Loucy (cell line): ENCODE results near the gene GPR82.

Experiments used
- H2AFZ ChIP-seq: fragments of 200-600 bp; sonication (generic); 2 replicates; pipeline ENCODE4 v1.6.0; 2016; ENCODE audit warnings: antibody characterized with exemption, mild to moderate bottlenecking, low read length, moderate library complexity
- H3F3A ChIP-seq: fragments of 200-600 bp; 2 replicates; pipeline ENCODE4 v1.6.0; 2016; ENCODE audit warnings: antibody characterized with exemption, low read depth, mild to moderate bottlenecking
- H3K27me3 ChIP-seq: fragments of 200-600 bp; sonication (generic); 2 replicates; pipeline ENCODE4 v1.6.1; 2014; ENCODE audit warnings: low read length, mild to moderate bottlenecking; ENCODE audit not compliant: insufficient read depth, poor library complexity, severe bottlenecking
- H3K36me3 ChIP-seq: fragments of 200-600 bp; sonication (generic); 2 replicates; pipeline ENCODE4 v1.6.1; 2016; ENCODE audit warnings: low read length; ENCODE audit not compliant: insufficient read depth
- H3K4me1 ChIP-seq: fragments of 200-600 bp; sonication (generic); 2 replicates; pipeline ENCODE4 v1.5.1; 2014; ENCODE audit warnings: low read length, mild to moderate bottlenecking; ENCODE audit not compliant: insufficient read depth, poor library complexity, severe bottlenecking
- H3K4me2 ChIP-seq: fragments of 200-600 bp; sonication (generic); 2 replicates; pipeline ENCODE4 v1.6.0; 2014; ENCODE audit warnings: antibody characterized with exemption, low read length, low read depth, mild to moderate bottlenecking; ENCODE audit not compliant: poor library complexity, severe bottlenecking
- H3K4me3 ChIP-seq: fragments of 200-600 bp; sonication (generic); 2 replicates; pipeline ENCODE4 v1.5.1; 2014; ENCODE audit warnings: low read length, mild to moderate bottlenecking, mixed read lengths; ENCODE audit not compliant: poor library complexity, severe bottlenecking
- H3K79me2 ChIP-seq: fragments of 200-600 bp; sonication (generic); 2 replicates; pipeline ENCODE4 v1.6.1; 2014; ENCODE audit warnings: low read length; ENCODE audit not compliant: insufficient read depth
- H3K9ac ChIP-seq: fragments of 200-600 bp; sonication (generic); 2 replicates; pipeline ENCODE4 v1.6.0; 2014; ENCODE audit warnings: mild to moderate bottlenecking, low read depth, low read length, moderate library complexity; ENCODE audit not compliant: poor library complexity, severe bottlenecking
- H3K9me2 ChIP-seq: fragments of 200-600 bp; sonication (generic); replicated peaks from 2 replicates; pipeline ENCODE4 v1.6.1; 2016; ENCODE audit warnings: low read depth, low read length, mixed read lengths
- H3K9me3 ChIP-seq: fragments of 200-600 bp; sonication (generic); 2 replicates; pipeline ENCODE4 v1.6.1; 2014; ENCODE audit warnings: mild to moderate bottlenecking, antibody characterized with exemption, low read length, low read depth; ENCODE audit not compliant: insufficient read depth
- H4K20me1 ChIP-seq: fragments of 200-600 bp; sonication (generic); 2 replicates; pipeline ENCODE4 v1.6.0; 2014; ENCODE audit warnings: antibody characterized with exemption, low read length, mild to moderate bottlenecking; ENCODE audit not compliant: insufficient read depth, poor library complexity, severe bottlenecking
- EZH2phosphoT487 ChIP-seq: fragments of 200-600 bp; IDR thresholded peaks from 2 replicates; pipeline ENCODE4 v1.6.1; 2018; ENCODE audit warnings: antibody characterized with exemption, mild to moderate bottlenecking, moderate library complexity, borderline replicate concordance
- TF ChIP-seq, protein P1 (sequence below): fragments of 200-600 bp; sonication (generic); conservative IDR thresholded peaks from 2 replicates; pipeline ENCODE4 v1.5.1; 2014; ENCODE audit warnings: mild to moderate bottlenecking, antibody characterized with exemption, low read length

The GPR82 gene

DNA sequence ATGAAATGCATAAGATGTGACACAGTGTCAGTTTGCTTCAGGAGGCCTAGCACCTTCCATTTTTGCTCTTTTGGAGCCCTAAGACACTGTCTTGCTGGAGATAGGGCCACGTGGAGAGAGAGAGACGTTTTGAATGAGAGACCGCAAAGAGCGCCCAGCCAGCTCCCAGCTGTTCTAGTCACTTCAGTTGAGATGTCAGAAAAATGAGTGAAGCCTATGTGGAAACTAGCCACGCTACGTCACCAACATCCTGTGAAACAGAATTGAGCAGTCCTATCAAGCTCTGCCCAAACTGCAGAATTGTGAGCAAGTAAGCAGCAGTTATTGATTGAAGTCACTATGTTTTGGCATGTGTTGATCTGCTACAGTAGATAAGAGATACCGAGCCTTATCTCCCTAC lies 13.1 kb downstream of the GPR82 start:
- TF ChIP-seq EZH2phosphoT487 = no peak
- TF ChIP-seq, protein P1, sequence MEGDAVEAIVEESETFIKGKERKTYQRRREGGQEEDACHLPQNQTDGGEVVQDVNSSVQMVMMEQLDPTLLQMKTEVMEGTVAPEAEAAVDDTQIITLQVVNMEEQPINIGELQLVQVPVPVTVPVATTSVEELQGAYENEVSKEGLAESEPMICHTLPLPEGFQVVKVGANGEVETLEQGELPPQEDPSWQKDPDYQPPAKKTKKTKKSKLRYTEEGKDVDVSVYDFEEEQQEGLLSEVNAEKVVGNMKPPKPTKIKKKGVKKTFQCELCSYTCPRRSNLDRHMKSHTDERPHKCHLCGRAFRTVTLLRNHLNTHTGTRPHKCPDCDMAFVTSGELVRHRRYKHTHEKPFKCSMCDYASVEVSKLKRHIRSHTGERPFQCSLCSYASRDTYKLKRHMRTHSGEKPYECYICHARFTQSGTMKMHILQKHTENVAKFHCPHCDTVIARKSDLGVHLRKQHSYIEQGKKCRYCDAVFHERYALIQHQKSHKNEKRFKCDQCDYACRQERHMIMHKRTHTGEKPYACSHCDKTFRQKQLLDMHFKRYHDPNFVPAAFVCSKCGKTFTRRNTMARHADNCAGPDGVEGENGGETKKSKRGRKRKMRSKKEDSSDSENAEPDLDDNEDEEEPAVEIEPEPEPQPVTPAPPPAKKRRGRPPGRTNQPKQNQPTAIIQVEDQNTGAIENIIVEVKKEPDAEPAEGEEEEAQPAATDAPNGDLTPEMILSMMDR = no peak
- Histone ChIP-seq H4K20me1 (no peaks in the 10 kb centered on the region), H3F3A (no peaks in the 10 kb centered on the region), H3K79me2 (no peaks in the 10 kb centered on the region), H3K4me3 (no peak overlapping the region), H2AFZ (no peak overlapping the region), H3K4me1 (no peaks in the 10 kb centered on the region), H3K27me3 (no peaks in the 10 kb centered on the region), H3K9me2 (no peaks in the 10 kb centered on the region), H3K4me2 (no peak overlapping the region), H3K9ac (no peak overlapping the region), H3K9me3 (no peaks in the 10 kb centered on the region), H3K36me3 (no peaks in the 10 kb centered on the region)

DNA sequence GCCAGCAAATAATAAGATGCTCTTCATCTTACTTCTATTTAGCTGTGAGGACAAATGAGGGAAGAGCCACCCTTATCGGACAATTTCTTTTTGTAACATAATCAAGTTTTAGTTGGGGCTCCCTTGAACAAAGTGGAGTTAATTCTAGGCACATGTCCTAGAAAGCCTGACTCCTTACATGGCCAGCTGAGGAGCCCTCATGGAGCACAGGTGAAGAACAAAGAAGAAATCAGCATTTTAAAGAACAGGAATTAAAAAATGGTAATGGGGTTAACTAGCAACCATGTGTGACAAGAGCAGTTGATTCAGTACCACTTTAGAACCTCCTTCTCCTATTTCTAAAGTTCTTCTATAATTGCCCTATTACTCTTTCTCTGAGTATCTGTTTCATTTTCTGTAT lies 15.9 kb downstream of the GPR82 start:
- Histone ChIP-seq H3K4me2 (no peak overlapping the region), H3F3A (no peaks in the 10 kb centered on the region), H4K20me1 (no peaks in the 10 kb centered on the region), H3K4me1 (no peaks in the 10 kb centered on the region), H3K27me3 (no peaks in the 10 kb centered on the region), H3K36me3 (no peaks in the 10 kb centered on the region; the same call in 1 of the 2 replicates), H3K79me2 (no peaks in the 10 kb centered on the region), H3K9ac (no peak overlapping the region), H2AFZ (no peak overlapping the region), H3K9me3 (no peaks in the 10 kb centered on the region), H3K4me3 (no peak overlapping the region), H3K9me2 (no peaks in the 10 kb centered on the region)
- no peak for TF ChIP-seq EZH2phosphoT487
- TF ChIP-seq, protein P1 = no peak

DNA sequence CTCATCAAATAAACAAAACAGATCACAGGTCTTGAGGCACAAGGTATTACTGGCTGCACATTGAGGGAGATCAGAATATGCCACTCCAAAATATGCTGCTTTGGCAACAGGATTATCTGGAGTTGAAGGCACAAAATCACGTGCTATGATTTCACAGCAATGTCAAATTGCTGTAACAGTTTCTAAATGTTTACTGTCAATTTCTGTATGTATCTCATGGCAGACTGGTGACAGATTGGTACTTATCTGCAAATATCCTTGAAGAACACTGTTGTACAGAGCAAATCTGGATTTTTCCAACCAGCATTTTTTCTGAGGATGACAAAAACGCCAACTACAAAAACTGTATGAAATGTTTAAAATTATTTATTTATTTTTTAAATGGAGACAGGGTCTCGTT lies 26.7 kb downstream of the GPR82 start:
- no peak for TF ChIP-seq EZH2phosphoT487
- TF ChIP-seq, protein P1 = no peak

More for the DNA sequence above, 26.7 kb downstream of the GPR82 start:
- Histone ChIP-seq H3K9me2 (no peaks in the 10 kb centered on the region), H2AFZ (no peak overlapping the region), H3K4me1 (no peaks in the 10 kb centered on the region), H3F3A (no peaks in the 10 kb centered on the region), H4K20me1 (no peaks in the 10 kb centered on the region), H3K4me2 (no peak overlapping the region), H3K9ac (no peak overlapping the region), H3K4me3 (no peak overlapping the region), H3K79me2 (no peaks in the 10 kb centered on the region), H3K36me3 (no peaks in the 10 kb centered on the region), H3K9me3 (no peaks in the 10 kb centered on the region), H3K27me3 (no peaks in the 10 kb centered on the region)
